ENCODE results near the gene LRRC3.

DNA sequence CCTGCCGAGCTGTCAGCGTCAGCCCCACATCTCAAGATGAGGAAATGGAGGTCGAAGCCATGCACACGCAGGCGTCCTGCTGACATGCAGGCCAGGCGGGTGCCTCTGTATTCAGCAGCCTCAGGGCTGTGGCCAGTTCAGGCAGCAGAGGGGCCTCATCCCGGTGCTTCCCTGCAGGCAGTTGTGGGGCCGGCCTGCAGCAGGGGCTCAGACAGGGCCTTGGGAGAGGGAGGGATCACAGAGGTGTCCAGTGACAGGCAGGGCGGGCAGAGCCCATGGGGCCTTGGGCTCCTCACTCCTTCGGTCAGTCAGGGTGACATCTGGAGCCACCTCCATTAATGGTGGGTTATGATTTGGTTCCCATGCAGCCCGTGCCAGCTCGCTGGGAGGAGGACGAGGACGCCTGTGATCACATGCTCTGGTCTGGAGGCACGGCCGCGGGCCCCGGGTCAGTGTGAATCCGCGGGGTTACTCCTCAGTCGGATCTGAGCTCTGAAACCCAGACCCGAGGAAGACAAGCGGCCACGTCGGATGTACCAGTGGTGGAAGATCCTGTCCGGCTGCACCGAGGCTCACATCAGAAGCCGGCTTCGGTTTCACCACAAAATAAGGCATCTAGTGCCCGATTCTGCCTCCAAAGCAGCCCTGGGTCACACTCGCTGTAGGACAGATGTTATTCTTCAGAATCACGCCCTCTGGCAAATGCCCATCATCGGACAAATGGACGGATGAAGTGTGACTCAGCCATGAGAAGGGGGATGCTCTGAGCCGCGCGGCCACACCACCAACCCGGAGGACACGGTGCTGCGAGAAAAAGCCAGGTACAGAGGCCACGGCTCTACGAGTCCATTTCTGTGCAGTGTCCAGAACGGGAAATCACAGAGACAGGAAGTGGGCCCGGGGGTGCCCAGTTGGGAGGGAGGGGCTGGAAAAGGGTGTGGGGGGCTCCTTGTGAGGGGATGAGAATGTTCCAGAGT is 51.3 kb downstream of the LRRC3 start:
- TF ChIP-seq, protein P1, sequence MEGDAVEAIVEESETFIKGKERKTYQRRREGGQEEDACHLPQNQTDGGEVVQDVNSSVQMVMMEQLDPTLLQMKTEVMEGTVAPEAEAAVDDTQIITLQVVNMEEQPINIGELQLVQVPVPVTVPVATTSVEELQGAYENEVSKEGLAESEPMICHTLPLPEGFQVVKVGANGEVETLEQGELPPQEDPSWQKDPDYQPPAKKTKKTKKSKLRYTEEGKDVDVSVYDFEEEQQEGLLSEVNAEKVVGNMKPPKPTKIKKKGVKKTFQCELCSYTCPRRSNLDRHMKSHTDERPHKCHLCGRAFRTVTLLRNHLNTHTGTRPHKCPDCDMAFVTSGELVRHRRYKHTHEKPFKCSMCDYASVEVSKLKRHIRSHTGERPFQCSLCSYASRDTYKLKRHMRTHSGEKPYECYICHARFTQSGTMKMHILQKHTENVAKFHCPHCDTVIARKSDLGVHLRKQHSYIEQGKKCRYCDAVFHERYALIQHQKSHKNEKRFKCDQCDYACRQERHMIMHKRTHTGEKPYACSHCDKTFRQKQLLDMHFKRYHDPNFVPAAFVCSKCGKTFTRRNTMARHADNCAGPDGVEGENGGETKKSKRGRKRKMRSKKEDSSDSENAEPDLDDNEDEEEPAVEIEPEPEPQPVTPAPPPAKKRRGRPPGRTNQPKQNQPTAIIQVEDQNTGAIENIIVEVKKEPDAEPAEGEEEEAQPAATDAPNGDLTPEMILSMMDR (IDR thresholded peaks at IDR 0.05) = no peak
- TF ChIP-seq POLR2AphosphoS5 (IDR thresholded peaks at IDR 0.05) = no peak
- TF ChIP-seq POLR2A (IDR thresholded peaks at IDR 0.05) = no peak

All from breast epithelium (tissue), 3 donors.